HG03439 (cell line): ENCODE data around the gene SYNJ2BP.

Experiments used
- ATAC-seq: cut with Tn5 transposase; IDR thresholded peaks from one replicate; pipeline ENCODE4 v1.9.1; 2021; ENCODE audit warnings: mild to moderate bottlenecking, moderate library complexity; ENCODE audit not compliant: unreplicated experiment

The SYNJ2BP gene

DNA sequence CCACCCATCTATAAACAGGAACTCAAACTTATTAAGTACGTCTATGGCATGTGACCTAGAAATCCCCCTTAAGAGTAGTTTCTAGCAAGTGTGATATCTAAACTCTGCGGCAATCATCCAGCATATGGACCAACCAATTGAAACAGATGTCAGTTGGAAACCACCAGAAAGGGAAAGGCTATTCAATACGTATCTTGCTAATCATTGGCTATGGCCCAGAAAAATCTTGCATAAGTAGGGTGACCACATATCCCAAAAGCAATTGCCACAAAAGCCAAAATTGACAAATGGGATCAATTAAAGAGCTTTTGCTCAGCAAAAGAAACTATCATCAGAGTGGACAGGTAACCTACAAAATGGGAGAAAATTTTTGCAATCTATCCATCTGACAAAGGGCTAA lies 24.2 kb downstream of the SYNJ2BP start:
- no peak for ATAC-seq

GRCh38 chr14:70391493-70392391 lies 25.1 kb downstream of the SYNJ2BP start:
- ATAC-seq: no peak

DNA sequence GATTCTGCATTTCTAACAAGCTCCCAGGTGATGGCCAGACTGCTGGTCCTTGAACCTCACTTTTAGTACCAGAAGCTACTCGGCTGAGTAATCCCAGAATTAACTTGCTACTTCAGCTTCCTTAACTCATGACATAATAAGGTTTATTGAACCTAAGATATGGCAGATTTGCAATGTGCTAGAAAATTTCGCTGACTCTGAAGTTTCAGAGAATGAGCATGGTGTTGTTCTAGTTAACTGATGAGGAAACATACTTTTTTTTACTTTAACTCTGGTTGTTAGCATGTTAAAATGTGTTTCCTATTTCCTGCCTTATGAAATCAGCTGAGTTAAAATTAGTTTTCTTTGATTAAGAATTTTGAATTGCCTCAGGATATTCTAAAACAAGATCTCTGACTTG lies 34.4 kb downstream of the SYNJ2BP start:
- ATAC-seq: no peak

DNA sequence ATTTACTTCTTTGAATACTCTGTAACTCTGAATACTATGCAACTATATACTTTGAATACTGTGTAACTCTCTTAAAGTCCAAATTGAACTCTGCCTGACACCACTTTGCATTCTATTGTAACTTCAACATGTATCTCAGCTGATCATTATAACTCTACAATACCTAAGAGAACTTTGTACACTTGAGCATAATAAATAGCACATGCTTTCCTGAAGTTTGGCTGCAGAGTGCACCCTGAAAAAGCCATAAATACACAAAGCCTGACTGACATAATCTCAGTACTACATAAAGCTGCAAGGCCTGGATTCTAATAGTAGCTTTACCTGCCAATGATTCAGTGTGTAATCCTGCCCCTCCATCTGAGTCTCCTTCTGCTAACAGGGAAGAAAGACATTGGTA lies 36.1 kb downstream of the SYNJ2BP start:
- no peak for ATAC-seq

- ATAC-seq: no peak
Observed at GRCh38 chr14:70378696-70379095, 38.2 kb downstream of the SYNJ2BP start.
